HG03039 (cell line): ENCODE results near the gene SLC16A7.

Source experiments
- ATAC-seq: cut with Tn5 transposase; IDR thresholded peaks from one replicate; pipeline ENCODE4 v1.9.1; 2021; ENCODE audit warnings: mild to moderate bottlenecking, moderate library complexity; ENCODE audit not compliant: unreplicated experiment

SLC16A7 gene

DNA sequence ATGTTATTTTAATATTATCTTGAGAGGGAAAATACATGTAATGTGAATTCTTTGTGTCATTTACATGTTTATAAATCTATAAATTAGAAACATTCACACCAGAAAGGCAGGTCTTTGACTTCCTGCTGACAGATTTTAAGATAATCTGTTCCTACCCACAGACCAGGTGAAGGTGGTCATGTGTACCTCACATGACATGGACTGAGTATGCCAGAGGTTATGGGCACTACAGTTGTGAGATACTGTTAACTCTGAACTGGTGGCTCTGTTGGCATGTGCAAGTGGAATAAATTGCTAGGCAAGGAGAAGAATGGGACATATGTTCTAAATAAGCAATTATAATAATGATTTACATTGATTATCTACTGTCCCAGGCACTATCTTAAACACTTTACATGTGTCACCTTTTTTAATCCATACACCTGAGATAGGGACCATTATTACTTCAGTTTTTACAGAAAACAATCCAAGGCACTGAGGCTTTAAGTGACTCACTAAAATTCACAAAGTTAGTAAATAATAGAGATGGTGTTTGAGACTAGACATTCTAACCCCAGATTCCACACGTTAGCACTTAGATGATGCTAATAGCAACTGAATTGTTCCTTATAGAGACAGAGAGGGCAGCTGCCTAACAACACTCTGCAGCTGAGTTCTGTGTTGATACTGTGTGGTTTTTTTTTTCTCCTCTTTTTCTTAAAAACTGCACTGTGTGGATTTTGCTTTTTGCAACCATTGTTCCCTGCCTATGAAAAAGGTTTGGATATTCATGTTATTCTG lies 23.8 kb downstream of the SLC16A7 start:
- ATAC-seq, result no peak

GRCh38 chr12:59620326-59620725 lies 24.5 kb downstream of the SLC16A7 start:
- no peak for ATAC-seq

- ATAC-seq, result no peak
Observed at GRCh38 chr12:59624732-59625460, 29.1 kb downstream of the SLC16A7 start.

DNA sequence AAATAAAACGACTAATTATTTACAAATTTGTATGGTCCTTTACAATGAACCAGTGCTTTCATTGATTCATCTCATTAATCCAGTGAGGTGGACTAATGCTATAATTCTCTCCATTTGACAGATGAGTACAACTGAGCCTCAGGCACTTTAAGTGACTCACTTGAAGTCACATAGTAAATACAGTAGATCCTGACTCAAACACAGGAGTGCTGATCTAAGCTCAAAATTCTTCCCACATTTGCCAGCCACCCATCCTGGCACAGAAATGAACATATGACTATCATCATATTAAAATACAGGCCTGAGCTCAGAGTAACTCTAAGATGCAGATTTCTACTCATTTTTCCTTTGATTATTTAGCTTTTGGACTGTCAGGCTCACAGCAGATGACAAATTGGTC lies 30.6 kb downstream of the SLC16A7 start:
- no peak for ATAC-seq

- no peak for ATAC-seq
Observed at GRCh38 chr12:59627582-59627981, 31.8 kb downstream of the SLC16A7 start.

DNA sequence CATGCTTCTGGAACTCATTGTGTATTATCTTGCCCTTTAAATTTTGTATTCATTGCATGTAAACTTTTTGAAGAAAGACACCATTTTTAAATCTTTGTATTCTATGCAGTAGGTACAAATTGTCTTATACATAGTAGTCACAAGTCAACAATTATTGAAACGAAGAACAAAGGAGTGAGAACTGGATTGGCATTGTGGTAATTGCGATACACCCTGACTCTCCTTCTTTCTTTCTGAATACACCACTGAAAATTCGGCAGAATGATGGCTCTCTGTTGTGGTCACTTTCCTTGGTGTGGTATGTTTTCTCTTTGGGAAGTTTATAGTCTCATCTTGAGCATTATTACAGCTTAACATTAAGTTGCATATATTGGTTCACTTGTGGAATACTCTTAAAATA lies 34.1 kb downstream of the SLC16A7 start:
- no peak for ATAC-seq

- ATAC-seq, result no peak
Observed at GRCh38 chr12:59632408-59632807, 36.6 kb downstream of the SLC16A7 start.

DNA sequence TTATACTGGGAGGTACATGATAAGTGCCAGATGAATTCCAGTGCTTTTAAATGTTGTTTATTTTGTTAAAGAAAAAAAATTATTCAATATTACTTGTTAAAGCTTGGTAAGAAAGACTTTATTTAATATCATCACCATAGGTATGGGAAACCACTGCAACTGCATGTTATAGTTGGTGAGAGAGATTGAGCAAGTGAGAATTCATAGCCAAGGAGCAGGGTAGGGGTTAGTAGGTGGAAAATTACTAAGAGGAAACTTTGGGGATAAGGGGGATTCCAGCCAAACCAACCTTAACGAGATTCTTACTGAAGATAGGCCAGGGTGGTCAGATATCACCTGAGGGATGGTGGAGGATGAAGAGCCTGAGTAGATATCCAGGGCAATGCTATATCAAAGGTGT lies 38.4 kb downstream of the SLC16A7 start:
- ATAC-seq, result no peak

GRCh38 chr12:59636945-59637691 lies 41.3 kb downstream of the SLC16A7 start:
- no peak for ATAC-seq

GRCh38 chr12:59637692-59638070 lies 41.9 kb downstream of the SLC16A7 start:
- ATAC-seq, result no peak

DNA sequence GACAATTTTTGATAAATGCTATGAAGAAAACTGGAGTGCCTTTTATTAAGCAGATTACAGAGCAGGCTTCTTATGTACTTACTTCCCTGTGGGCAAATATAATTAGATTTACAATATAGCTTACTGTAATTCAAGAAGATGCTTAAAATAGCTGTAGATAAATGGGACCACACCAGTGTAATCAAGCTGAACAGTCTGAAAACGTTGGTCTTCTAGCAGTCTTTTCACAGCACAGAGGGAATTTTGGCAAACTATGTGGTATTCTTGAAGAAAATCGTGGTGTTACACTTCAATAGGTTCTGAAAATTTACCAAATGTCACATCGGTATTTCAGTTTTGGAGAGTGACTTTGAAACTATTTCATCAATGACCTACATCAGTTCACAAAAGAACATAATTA lies 47.7 kb downstream of the SLC16A7 start:
- no peak for ATAC-seq

DNA sequence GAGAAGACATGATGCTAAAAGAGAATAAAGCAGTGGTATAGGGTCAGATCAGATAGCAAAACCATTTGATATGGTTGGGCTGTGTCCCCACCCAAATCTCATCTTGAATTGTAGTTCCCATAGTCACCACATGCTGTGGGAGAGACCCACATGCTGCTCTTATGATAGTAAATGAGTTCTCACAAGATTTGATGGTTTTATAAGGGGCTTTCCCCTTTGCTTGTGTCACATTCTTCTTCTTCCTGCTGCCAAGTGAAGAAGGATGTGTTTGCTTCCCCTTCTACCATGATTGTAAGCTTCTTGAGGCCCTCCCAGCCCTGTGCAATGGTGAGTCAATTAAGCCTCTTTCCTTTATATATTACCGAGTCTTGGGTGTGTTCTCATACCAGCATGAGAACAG lies 49.4 kb downstream of the SLC16A7 start:
- no peak for ATAC-seq

DNA sequence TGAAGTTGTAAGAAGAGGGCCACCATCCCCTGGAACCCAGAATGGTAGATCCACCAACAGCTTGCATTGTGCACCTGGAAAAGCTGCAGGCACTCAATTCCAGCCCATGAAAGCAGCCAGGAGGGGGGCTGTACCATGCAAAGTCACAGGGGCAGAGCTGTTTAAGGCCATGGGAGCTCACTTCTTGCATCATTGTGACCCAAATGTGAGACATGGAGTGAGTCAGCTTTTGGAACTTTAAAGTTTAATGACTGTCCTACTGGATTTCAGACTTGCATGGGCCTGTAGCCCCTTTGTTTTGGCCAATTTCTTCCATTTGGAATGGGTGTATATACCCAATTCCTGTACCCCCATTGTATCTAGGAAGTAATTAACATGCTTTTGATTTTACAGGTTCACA lies 50.8 kb downstream of the SLC16A7 start:
- no peak for ATAC-seq

GRCh38 chr12:59649203-59649602 lies 53.4 kb downstream of the SLC16A7 start:
- no peak for ATAC-seq

DNA sequence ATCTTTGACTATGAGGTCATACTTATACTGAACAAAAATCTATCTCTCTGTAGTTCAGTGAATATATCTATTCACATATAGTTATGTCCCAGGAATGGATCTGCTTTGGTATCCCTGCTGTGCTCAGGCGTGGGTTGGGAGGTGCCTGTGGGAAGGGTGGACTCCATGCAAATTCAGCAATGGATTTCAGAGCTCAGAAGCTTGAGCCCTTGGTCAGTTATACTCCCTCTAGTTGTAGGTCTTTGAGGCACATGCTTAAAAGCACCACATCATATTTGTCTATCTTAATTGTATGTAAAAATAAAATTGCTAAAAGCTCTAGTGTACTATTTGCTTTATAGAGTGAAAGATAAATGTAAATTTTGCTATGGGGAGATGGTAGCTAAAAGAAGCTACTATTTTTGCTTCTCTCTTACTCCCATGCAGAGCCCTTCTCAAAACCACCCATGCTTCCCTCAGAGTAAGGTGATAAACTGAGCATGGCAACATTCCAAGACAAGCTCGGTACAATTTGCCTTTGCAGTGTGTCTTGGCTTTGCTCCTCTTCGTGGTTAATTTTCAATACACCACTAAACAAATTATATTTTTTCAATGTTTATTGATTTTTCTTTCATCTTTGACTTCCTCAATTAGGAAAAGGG lies 54.9 kb downstream of the SLC16A7 start:
- ATAC-seq, result no peak

- no peak for ATAC-seq
Observed at GRCh38 chr12:59651229-59651920, 55.5 kb downstream of the SLC16A7 start.

GRCh38 chr12:59652130-59652529 lies 56.3 kb downstream of the SLC16A7 start:
- ATAC-seq, result no peak

DNA sequence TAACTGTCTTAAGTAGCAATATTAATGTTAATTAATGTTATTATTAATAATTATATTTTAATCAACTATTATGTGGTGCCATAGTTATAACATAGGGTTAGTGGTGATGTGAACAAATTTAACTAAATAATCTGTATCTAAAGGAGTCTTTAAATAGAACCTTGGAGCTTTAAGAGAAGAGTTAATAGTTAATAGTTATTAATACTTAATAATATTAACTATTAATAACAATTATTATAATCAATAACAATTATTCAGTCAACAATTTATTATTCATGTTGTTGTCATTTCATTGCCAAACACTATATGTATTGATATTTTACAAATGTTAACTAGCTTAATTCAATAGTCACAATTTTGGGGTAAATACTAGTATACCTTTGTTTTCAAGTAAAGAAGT lies 58.2 kb downstream of the SLC16A7 start:
- no peak for ATAC-seq

DNA sequence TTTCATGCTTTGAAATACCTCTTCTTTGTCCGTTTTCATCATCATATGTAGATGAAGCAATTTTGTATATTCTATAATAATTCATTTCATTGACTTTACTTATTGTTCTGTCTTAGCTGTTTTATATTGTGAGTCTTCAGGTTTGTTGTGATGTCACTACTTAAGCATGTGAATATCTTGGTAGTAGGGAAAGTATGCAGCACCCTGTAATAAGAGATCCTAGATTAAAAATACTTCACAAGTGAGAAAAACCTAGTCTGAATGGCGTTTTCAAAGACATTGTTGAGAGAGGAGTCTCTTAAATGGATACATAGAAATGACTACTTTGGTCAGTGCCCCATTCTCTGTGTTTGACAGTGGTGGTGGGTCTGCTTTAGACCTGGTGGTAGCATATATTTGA lies 61.4 kb downstream of the SLC16A7 start:
- ATAC-seq, result no peak

DNA sequence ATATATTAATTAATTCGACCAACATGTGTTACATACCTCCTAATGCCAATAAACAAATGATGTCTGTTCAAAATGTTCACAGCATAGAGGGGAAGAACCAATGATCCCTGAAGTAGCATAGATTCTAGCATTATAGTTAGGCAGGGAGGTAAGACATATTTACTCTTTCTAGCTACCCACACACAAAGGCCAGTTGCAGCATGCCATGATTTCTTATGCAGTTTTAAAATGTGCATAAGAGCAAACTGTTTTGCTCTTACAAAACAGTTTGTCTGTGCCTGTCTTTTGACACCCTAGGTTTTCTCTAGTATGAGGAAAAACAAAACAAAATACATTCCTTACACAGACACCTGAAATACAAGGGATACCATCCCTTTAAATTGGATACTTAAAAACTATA lies 61.9 kb downstream of the SLC16A7 start:
- ATAC-seq, result no peak

GRCh38 chr12:59660148-59660547 lies 64.3 kb downstream of the SLC16A7 start:
- no peak for ATAC-seq
